B cell (primary cell): ENCODE data around the gene DHX15.

Experiments used
- EZH2 ChIP-seq: IDR thresholded peaks from 2 replicates; pipeline ENCODE4 v1.6.1; 2012; ENCODE audit warnings: borderline replicate concordance, low read depth, mild to moderate bottlenecking, moderate library complexity, low read length; ENCODE audit not compliant: insufficient read depth, poor library complexity, severe bottlenecking
- TF ChIP-seq, protein P1 (sequence below): fragments of 200-600 bp; IDR thresholded peaks from one replicate; pipeline ENCODE4 v1.8.0; 2022; ENCODE audit warnings: antibody characterized with exemption, mild to moderate bottlenecking

DNA sequence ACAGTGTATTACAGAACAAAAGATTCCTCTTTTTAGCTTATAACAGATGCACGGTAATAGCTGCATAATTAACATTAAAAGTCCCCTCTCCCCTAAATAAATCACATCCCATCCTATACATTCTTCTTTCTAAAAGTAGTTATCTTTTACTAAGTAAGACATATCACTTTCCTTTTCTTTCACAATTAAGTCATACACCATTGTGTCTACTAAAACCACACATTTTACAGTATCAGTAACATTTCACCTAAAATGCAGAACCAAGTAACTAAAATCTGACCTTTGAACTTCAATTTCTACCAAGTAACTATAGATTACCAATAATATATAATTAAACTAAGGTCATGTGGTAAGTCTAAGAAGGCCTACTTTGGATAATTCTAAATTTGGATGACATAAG, 14.2 kb downstream of the DHX15 start:
- TF ChIP-seq, protein P1, sequence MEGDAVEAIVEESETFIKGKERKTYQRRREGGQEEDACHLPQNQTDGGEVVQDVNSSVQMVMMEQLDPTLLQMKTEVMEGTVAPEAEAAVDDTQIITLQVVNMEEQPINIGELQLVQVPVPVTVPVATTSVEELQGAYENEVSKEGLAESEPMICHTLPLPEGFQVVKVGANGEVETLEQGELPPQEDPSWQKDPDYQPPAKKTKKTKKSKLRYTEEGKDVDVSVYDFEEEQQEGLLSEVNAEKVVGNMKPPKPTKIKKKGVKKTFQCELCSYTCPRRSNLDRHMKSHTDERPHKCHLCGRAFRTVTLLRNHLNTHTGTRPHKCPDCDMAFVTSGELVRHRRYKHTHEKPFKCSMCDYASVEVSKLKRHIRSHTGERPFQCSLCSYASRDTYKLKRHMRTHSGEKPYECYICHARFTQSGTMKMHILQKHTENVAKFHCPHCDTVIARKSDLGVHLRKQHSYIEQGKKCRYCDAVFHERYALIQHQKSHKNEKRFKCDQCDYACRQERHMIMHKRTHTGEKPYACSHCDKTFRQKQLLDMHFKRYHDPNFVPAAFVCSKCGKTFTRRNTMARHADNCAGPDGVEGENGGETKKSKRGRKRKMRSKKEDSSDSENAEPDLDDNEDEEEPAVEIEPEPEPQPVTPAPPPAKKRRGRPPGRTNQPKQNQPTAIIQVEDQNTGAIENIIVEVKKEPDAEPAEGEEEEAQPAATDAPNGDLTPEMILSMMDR: no peak
- no peak for TF ChIP-seq EZH2
